NCI-H1694 treated with DMSO at 0.1 percent for 48 hours (cell line): ENCODE results near the gene PHKG1.
"Not testable (repeated sequence)": the region's sequence is repeated elsewhere in the genome, so short reads cannot be mapped to it uniquely, and the experiment has no call there.

Source experiments
- DNase-seq: peaks from one replicate; lab custom pipeline; 2025; lab: John Stamatoyannopoulos, UW

The PHKG1 gene

GRCh38 chr7:56083150-56083785, 9.5 kb downstream of the PHKG1 start:
- DNase-seq, result peak; percentile 75

- no peak for DNase-seq
Observed at GRCh38 chr7:56081626-56082340, 11.0 kb downstream of the PHKG1 start.

- DNase-seq, result not testable (repeated sequence)
Observed at GRCh38 chr7:56080726-56081435, 11.9 kb downstream of the PHKG1 start.

- DNase-seq, result peak; percentile 67
Observed at GRCh38 chr7:56079450-56080185, 13.1 kb downstream of the PHKG1 start.

- no peak for DNase-seq
Observed at GRCh38 chr7:56078196-56078595, 14.6 kb downstream of the PHKG1 start.

- no peak for DNase-seq
Observed at GRCh38 chr7:56077681-56078080, 15.1 kb downstream of the PHKG1 start.

GRCh38 chr7:56074371-56074791, 18.4 kb downstream of the PHKG1 start:
- peak; percentile 61 for DNase-seq

- not testable (repeated sequence) for DNase-seq
Observed at GRCh38 chr7:56066376-56066775, 26.4 kb downstream of the PHKG1 start.

GRCh38 chr7:56063882-56064625, 28.7 kb downstream of the PHKG1 start, which contains the start of gene SUMF2:
SUMF2 (plus strand) TSS chr7:56064286; CDS start chr7:56064312, 26 bp downstream.
- peak; percentile 72 for DNase-seq

GRCh38 chr7:56063500-56063881, 29.3 kb downstream of the PHKG1 start:
- DNase-seq, result no peak

- no peak for DNase-seq
Observed at GRCh38 chr7:56062382-56062781, 30.4 kb downstream of the PHKG1 start.

- DNase-seq, result no peak
Observed at GRCh38 chr7:56053993-56054392, 38.8 kb downstream of the PHKG1 start.

- no peak for DNase-seq
Observed at GRCh38 chr7:56053379-56053778, 39.4 kb downstream of the PHKG1 start.

GRCh38 chr7:56051339-56052191, 41.2 kb downstream of the PHKG1 start, which contains the start of the genes CCT6A and PSPH:
CCT6A (plus strand) TSS chr7:56051765; CDS start chr7:56051849, 84 bp downstream.
PSPH (minus strand) TSS chr7:56051444; CDS start chr7:56021212, 30,232 bp downstream.
- peak; percentile 98 for DNase-seq

- no peak for DNase-seq
Observed at GRCh38 chr7:56051053-56051338, 41.8 kb downstream of the PHKG1 start.

GRCh38 chr7:56048763-56049162, 44.0 kb downstream of the PHKG1 start:
- DNase-seq, result not testable (repeated sequence)

GRCh38 chr7:56048245-56048644, 44.5 kb downstream of the PHKG1 start:
- DNase-seq, result no peak

GRCh38 chr7:56047446-56048116, 45.2 kb downstream of the PHKG1 start:
- not testable (repeated sequence) for DNase-seq

- no peak for DNase-seq
Observed at GRCh38 chr7:56046721-56047445, 45.9 kb downstream of the PHKG1 start.
